Astrocyte (in vitro differentiated cells and primary cell): Measurements from ENCODE around the gene CAPSL. TPM values are rescaled to one million over a fixed set of nuclear protein-coding genes. Genes with fewer than 3 reads are reported as not detected.

Experiments
- DNase-seq: peaks from one replicate; pipeline ENCODE4 v3.0.0-alpha.2; 2010; ENCODE audit warnings: low read depth
- FAIRE-seq: peaks from 2 replicates; lab custom pipeline; 2011; peaks lifted over from hg19 to GRCh38; lab: Jason Lieb, UNC
- H2AFZ ChIP-seq: 2 replicates; pipeline ENCODE4 v1.6.0; 2012; ENCODE audit warnings: low read depth, low read length, inconsistent platforms
- H3K27ac ChIP-seq: 2 replicates; pipeline ENCODE4 v1.5.1; 2011; ENCODE audit warnings: low read depth, low read length, inconsistent platforms
- H3K27me3 ChIP-seq: 2 replicates; pipeline ENCODE4 v1.6.0; 2011; ENCODE audit warnings: low read length, inconsistent platforms; ENCODE audit not compliant: insufficient read depth
- H3K36me3 ChIP-seq: 2 replicates; pipeline ENCODE4 v1.5.1; 2011; ENCODE audit warnings: low read length, inconsistent platforms; ENCODE audit not compliant: insufficient read depth
- H3K4me1 ChIP-seq: 2 replicates; pipeline ENCODE4 v1.5.1; 2011; ENCODE audit warnings: low read length, inconsistent platforms; ENCODE audit not compliant: insufficient read depth
- H3K4me2 ChIP-seq: 2 replicates; pipeline ENCODE4 v1.6.0; 2012; ENCODE audit warnings: low read length, inconsistent platforms
- H3K4me3 ChIP-seq: 2 replicates; pipeline ENCODE4 v1.5.1; 2011; ENCODE audit warnings: low read depth, mild to moderate bottlenecking, low read length, inconsistent platforms; ENCODE audit not compliant: insufficient read depth
- H3K79me2 ChIP-seq: 2 replicates; pipeline ENCODE4 v1.6.0; 2012; ENCODE audit warnings: mild to moderate bottlenecking, low read length, inconsistent platforms; ENCODE audit not compliant: insufficient read depth
- H3K9ac ChIP-seq: 2 replicates; pipeline ENCODE4 v1.6.0; 2012; ENCODE audit warnings: mild to moderate bottlenecking, low read length, inconsistent platforms
- H3K9me3 ChIP-seq: 2 replicates; pipeline ENCODE4 v1.5.1; 2012; ENCODE audit warnings: low read depth, mild to moderate bottlenecking, low read length, inconsistent platforms; ENCODE audit not compliant: insufficient read depth
- H4K20me1 ChIP-seq: 2 replicates; pipeline ENCODE4 v1.6.0; 2012; ENCODE audit warnings: low read length, inconsistent platforms; ENCODE audit not compliant: insufficient read depth
- H3K27ac Mint-ChIP-seq: one replicate; pipeline ENCODE4 v1.8.0; 2021; ENCODE audit warnings: mild to moderate bottlenecking, mixed read lengths; ENCODE audit not compliant: unreplicated experiment
- H3K27me3 Mint-ChIP-seq: one replicate; pipeline ENCODE4 v1.8.0; 2021; ENCODE audit warnings: low read depth, mixed read lengths; ENCODE audit not compliant: unreplicated experiment
- H3K36me3 Mint-ChIP-seq: one replicate; pipeline ENCODE4 v1.8.0; 2021; ENCODE audit warnings: low read depth, mixed read lengths; ENCODE audit not compliant: unreplicated experiment
- H3K4me1 Mint-ChIP-seq: one replicate; pipeline ENCODE4 v1.8.0; 2021; ENCODE audit warnings: low read depth, mixed read lengths; ENCODE audit not compliant: unreplicated experiment
- H3K4me3 Mint-ChIP-seq: one replicate; pipeline ENCODE4 v1.8.0; 2021; ENCODE audit warnings: mild to moderate bottlenecking, moderate library complexity, mixed read lengths; ENCODE audit not compliant: unreplicated experiment
- H3K9me3 Mint-ChIP-seq: one replicate; pipeline ENCODE4 v1.8.0; 2021; ENCODE audit warnings: mild to moderate bottlenecking, mixed read lengths; ENCODE audit not compliant: unreplicated experiment
- EZH2 ChIP-seq: IDR thresholded peaks from 2 replicates; pipeline ENCODE4 v1.6.1; 2012; ENCODE audit warnings: mild to moderate bottlenecking, low read length, inconsistent platforms; ENCODE audit not compliant: insufficient read depth
- total RNA-seq: library from RNA; stranded (reverse); gene quantifications from 2 replicates; pipeline ENCODE4 v1.2.1, GENCODE V29; 2021
- TF ChIP-seq, protein P1 (sequence below): IDR thresholded peaks from 2 replicates; pipeline ENCODE4 v1.5.1; 2011; ENCODE audit warnings: low read depth, mild to moderate bottlenecking, inconsistent platforms, low read length, moderate library complexity; ENCODE audit not compliant: insufficient read depth

Gene CAPSL
- total RNA-seq, 1 donor from 2014 or later: not detected

DNA sequence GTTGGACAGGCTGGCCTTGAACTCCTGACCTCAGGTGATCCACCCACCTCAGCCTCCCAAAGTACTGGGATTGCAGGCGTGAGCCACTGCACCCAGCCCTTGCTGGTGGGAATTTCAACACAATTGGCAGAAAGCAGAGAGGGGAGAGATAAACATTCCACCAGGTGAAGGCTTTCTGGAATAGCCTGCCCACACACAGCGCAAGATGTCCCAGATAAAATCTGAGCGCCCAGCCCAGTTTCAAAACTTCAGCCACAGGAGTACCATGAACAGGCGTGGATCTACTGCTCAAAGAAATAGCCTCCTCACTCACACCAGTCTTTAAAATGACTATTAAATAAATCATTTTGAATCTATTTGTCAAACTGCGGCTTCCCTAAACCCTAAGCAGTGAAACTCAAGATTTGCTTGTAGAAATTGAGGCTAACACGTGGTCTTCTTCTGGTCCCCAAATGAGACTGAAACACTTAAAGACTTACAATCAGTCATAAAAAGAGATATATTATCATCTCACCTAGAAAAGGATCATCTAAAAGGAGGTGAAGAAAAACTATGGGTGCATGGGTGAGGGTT, 34.7 kb downstream of the CAPSL start:
- no peaks in the 10 kb centered on the region for H3K9me3 ChIP-seq
- no peaks in the 10 kb centered on the region for H4K20me1 ChIP-seq
- no peak overlapping the region for H3K9ac ChIP-seq
- DNase-seq (no peak), FAIRE-seq (no peak)
- no peaks in the 10 kb centered on the region for H3K36me3 Mint-ChIP-seq
- H3K4me2 ChIP-seq: no peak overlapping the region
- H3K27ac ChIP-seq: no peak overlapping the region
- H3K27me3 Mint-ChIP-seq: peaks cover 2% of the 10 kb centered on the region
- peaks cover 6% of the 10 kb centered on the region for H3K9me3 Mint-ChIP-seq
- no peaks in the 10 kb centered on the region for H3K36me3 ChIP-seq
- H3K4me3 Mint-ChIP-seq: no peak overlapping the region
- no peak overlapping the region for H2AFZ ChIP-seq
- no peak overlapping the region for H3K4me3 ChIP-seq
- H3K27me3 ChIP-seq: no peaks in the 10 kb centered on the region
- no peak overlapping the region for H3K27ac Mint-ChIP-seq
- no peaks in the 10 kb centered on the region for H3K4me1 ChIP-seq
- TF ChIP-seq, protein P1, sequence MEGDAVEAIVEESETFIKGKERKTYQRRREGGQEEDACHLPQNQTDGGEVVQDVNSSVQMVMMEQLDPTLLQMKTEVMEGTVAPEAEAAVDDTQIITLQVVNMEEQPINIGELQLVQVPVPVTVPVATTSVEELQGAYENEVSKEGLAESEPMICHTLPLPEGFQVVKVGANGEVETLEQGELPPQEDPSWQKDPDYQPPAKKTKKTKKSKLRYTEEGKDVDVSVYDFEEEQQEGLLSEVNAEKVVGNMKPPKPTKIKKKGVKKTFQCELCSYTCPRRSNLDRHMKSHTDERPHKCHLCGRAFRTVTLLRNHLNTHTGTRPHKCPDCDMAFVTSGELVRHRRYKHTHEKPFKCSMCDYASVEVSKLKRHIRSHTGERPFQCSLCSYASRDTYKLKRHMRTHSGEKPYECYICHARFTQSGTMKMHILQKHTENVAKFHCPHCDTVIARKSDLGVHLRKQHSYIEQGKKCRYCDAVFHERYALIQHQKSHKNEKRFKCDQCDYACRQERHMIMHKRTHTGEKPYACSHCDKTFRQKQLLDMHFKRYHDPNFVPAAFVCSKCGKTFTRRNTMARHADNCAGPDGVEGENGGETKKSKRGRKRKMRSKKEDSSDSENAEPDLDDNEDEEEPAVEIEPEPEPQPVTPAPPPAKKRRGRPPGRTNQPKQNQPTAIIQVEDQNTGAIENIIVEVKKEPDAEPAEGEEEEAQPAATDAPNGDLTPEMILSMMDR: no peak
- no peak for TF ChIP-seq EZH2
- peaks cover 10% of the 10 kb centered on the region for H3K4me1 Mint-ChIP-seq
- no peaks in the 10 kb centered on the region for H3K79me2 ChIP-seq

DNA sequence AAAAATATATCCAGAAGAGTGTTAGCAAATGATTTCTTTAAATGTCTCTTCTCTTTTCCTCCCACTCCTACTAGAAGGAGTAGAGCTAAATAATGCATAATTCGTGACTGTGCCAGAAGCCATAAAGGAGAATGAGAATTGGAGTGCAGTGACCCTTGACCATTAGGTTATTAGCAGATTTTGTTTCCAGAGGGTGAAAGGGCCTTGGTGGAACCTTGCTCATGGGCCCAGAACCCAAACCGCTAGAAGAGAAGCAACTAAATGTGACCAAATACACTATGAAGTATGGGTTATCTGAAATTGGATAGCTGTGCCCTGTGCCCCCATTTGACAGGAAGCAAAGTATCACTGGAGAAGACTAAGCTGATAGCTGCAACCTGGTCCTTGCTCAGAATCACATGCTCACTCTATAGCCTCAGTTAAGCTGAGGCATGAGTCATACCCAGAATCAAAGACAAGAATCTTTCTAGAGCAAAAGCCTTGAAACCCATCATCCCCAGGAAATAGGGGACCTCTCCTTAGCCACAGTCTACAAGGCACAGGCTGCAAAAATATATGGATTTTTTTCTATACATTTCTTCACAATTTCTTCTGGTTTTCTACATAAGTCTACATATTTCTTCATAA, 36.3 kb downstream of the CAPSL start:
- peaks cover 10% of the 10 kb centered on the region for H3K4me1 Mint-ChIP-seq
- H3K36me3 ChIP-seq: no peaks in the 10 kb centered on the region
- no peaks in the 10 kb centered on the region for H3K79me2 ChIP-seq
- TF ChIP-seq, protein P1: no peak
- TF ChIP-seq EZH2: no peak
- no peaks in the 10 kb centered on the region for H3K9me3 ChIP-seq
- no peaks in the 10 kb centered on the region for H3K4me1 ChIP-seq
- H3K27ac Mint-ChIP-seq: no peak overlapping the region
- peaks cover 6% of the 10 kb centered on the region for H3K9me3 Mint-ChIP-seq
- H4K20me1 ChIP-seq: no peaks in the 10 kb centered on the region
- no peak overlapping the region for H3K9ac ChIP-seq
- peaks cover 2% of the 10 kb centered on the region for H3K27me3 Mint-ChIP-seq
- H2AFZ ChIP-seq: no peak overlapping the region
- no peak overlapping the region for H3K27ac ChIP-seq
- H3K36me3 Mint-ChIP-seq: no peaks in the 10 kb centered on the region
- H3K4me3 Mint-ChIP-seq: no peak overlapping the region
- H3K4me3 ChIP-seq: no peak overlapping the region
- no peak for DNase-seq
- no peaks in the 10 kb centered on the region for H3K27me3 ChIP-seq
- no peak overlapping the region for H3K4me2 ChIP-seq
- FAIRE-seq: no peak

DNA sequence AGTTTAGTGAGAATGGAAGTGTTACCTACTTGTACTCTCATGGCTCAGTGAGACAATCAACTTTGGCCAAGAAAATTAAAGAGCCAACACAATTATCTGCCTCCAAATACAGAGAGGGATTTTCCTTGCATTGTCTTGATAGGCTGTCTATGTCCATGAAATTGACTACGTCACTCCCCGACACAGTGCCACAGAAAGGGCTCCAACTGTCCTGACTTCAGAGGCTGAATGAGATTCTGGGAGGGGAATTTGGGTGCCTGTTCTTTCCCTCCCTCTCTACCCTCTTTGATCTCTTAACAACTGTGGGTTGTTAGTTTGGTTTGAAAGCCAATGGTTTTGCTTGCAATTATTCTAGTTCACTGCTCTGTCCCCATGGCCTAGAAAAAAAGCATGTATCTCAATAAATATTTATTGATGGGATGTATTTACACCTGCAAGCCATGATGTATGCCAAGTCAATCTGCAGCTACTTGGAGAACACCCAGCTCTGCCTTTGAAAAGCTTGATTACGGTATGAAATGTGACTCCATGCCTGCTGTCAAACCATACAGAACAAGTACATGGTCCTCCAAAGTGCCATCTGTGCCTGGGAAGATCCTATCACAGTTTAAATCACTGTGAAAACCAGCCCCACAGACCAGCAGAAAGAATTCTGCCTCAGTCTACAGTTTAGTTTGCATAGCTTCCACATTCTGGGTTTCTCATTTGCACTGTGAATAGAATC, 37.3 kb downstream of the CAPSL start:
- Histone ChIP-seq H3K9me3 (no peaks in the 10 kb centered on the region), H3K79me2 (no peaks in the 10 kb centered on the region), H4K20me1 (no peaks in the 10 kb centered on the region), H3K36me3 (no peaks in the 10 kb centered on the region), H3K27ac (no peak overlapping the region), H2AFZ (no peak overlapping the region), H3K4me1 (no peaks in the 10 kb centered on the region), H3K4me3 (no peak overlapping the region), H3K9ac (no peak overlapping the region), H3K4me2 (no peak overlapping the region), H3K27me3 (no peaks in the 10 kb centered on the region)
- Mint-ChIP-seq H3K36me3 (no peaks in the 10 kb centered on the region), H3K27me3 (peaks cover 2% of the 10 kb centered on the region), H3K4me1 (peaks cover 10% of the 10 kb centered on the region), H3K27ac (no peak overlapping the region), H3K4me3 (no peak overlapping the region), H3K9me3 (peaks cover 6% of the 10 kb centered on the region)
- TF ChIP-seq, protein P1: no peak
- TF ChIP-seq EZH2: no peak
- DNase-seq (no peak), FAIRE-seq (no peak)
